Stimulated activated CD4-positive, alpha-beta T cell treated with anti-CD3 and anti-CD28 coated beads, Interleukin-4, amount 100 ng/mL, for 24 hours (primary cell): Measurements from ENCODE around the gene PLEKHN1.
A peak's percentile ranks its signal among the peaks of the same experiment; 100 is the strongest.
"Not testable (repeated sequence)": the region's sequence is repeated elsewhere in the genome, so short reads cannot be mapped to it uniquely, and the experiment has no call there.

Experiments
- DNase-seq: peaks from one replicate; pipeline ENCODE4 v3.0.0-alpha.2; 2020

Gene PLEKHN1

DNA sequence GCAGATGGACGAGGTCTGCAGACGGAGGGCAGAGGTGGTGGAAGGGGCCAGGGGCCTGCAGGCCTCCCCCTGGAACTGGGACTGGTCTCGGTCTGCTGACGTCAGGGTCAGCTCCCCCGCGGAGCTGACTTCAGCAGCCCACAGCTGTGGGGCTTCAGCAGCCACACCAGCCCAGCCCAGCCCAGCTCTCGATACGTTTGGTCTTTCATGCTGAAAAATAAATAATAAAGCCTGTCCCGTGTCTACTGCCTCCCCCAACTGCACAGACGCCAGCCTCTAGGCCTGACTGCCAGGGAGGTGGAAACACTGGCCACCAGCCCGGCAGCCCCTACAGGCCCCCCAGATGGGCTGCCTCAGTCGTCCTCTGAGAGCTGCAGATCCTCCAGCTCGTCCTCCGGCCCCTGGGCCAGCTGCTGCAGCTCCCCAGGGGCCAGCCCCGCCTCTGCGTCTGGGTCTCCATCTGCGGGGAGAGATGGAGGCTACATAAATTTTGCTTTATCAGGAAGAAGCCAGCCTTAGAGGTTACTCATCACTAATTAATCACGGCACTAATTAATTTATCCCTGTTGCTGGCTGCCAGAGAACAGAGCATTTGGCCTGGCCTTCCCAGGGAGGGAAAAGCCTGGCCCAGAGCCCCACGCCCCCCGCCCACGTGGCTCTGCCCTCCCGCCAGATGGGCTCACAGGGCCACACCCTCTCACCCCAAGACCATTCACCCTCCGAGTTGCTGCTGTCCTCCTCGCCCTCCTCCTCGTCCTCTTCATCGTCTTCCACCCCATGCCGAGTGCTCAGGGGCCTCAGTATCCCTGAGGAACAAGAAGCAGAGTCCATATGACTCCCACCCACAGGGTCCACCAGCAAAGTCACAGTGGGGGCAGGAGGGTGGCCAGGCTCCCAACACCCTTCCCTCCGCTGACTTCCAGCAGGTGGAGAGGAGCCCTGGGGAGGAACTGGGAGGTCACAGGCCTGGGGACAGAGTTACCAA is 21.6 kb upstream of the PLEKHN1 start:
- no peak for DNase-seq

DNA sequence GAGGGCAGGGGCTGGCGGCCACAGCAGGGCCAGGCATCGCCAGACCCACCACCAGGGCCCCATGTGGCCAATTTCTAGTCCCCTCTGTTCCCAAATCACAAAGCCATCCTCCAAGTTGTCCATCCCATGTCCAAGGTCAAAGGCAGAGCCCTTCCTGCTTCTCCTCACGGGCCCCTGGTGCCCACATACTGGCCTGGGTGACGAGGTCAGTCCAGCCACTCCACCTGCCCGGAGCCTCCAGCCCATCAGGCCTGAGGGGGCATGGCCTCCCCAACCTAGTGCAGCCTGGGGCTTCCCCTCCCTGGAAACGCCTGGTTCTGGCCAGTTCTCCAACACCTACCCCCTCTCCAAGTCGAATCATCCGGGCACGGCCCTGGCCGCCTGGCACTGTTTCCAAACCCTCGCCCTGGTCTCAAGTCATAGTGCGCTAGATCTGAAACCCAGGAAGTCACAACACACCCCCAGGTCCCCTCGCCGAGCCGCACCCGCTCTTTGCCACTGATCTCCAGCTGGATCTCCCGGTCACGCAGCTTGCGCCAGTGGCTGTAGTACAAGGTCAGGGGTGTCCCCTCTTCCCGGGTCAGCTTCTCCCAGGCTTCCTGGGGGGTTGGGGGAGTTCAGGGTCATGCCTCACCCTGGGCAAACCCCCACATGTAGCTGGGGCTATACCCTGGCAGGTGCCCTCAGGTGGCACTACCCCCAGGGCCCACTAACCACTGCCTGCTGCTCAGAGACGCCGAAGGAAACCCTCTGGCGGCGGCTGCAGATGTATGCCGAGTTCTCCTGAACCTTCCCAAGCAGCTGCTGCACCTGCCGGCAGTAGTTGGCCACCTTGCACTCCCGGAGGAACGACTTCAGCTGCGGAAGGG is 20.4 kb upstream of the PLEKHN1 start:
- no peak for DNase-seq

DNA sequence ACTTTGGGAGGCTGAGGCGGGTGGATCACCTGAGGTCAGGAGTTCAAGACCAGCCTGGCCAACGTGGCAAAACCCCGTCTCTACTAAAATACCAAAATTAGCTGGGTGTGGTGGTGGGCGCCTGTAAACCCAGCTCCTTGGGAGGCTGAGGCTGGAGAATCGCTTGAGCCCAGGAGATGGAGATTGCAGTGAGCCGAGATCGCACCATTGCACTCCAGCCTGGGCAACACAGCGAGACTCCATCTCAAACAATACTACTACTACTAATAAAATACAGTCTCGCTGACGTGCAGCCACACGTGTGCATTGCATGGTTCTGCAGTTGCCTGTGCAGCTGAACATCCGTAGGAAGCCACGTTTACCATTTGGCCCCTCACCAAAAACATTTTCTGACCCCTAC is 19.5 kb upstream of the PLEKHN1 start:
- DNase-seq, result not testable (repeated sequence)

DNA sequence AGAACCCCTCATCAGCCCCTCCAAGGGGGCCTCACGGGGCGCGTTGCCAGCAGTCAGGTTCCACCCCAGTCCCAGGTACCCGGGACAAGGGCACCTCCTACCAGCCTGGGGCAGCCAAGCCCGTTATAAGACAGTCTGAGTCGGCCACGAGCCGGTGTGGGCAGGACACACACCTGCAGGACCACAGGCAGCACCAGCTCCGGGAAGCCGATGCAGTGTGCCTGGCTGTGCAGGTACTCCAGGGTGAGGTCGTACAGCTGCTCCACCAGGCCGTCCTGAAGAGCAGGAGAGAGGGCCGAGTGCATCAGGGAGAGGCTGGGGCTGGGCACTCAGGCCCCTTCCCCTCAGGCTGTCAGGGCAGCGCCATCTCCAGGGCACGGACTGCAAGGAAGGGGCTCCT is 18.3 kb upstream of the PLEKHN1 start:
- no peak for DNase-seq

GRCh38 chr1:950268-950667 is 16.0 kb upstream of the PLEKHN1 start:
- DNase-seq, result no peak

GRCh38 chr1:950881-951280 is 15.4 kb upstream of the PLEKHN1 start:
- DNase-seq, result no peak

DNA sequence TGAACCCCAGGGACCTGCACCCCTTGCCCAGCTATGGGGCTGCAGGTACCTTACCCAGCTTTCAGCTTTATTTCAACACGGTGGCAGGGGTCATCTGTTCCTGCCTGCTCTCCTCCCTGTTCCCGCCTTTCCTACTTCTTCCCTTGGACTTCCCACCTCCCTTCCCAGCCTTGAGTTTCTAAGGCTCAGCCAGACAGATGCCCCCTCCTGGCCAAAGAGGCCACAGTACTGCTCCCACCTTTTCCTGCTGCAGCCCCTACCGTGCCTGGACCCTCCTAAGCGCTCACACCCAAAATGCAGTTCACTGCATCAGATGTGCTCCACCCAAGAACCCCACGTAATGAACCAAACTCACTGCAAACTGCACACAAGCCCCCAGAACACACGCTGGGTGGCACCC is 14.9 kb upstream of the PLEKHN1 start:
- no peak for DNase-seq

DNA sequence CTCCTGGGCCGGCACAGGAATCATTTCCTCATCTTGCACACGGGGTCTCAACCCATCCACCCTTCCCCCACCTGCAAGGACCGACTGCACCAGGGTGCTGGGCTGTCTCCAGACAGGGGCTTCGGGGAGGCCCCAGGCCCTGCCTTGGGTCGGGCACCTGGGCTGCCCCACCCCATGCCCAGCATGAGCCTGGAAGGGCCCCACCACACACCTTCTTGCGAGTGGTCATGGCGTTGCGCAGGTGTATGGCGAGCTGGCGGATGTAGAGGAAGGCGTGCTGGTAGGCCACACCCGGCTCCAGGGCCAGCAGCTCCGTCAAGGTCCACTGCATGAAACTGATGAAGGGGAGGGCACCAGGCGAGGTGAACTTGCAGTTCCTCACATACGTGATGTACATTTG is 14.1 kb upstream of the PLEKHN1 start:
- DNase-seq, result no peak

- DNase-seq, result no peak
These were observed 13.7 kb upstream of the PLEKHN1 start for GRCh38 chr1:952603-953002.

- no peak for DNase-seq
These were observed 12.6 kb upstream of the PLEKHN1 start for GRCh38 chr1:953524-954320.

DNA sequence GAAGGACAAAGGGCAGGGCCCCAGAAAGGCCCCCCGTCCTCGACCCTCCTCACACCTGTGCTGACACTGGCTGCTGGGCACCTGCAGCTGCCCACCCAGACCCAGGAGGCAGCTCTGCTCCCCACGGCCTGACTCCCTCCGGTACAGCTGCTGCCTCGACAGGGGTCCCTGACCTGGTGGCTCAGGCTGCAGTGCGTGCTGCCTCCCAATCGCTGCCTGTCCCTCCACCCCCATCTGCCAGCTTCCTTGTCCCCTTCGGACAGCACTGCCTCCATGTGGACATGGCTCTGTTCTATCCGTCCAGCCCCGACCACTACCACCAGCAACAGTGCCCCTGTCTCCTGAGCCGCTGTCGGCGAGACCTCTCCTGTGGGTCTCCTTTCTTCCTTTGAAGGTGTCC is 11.4 kb upstream of the PLEKHN1 start:
- DNase-seq, result no peak

DNA sequence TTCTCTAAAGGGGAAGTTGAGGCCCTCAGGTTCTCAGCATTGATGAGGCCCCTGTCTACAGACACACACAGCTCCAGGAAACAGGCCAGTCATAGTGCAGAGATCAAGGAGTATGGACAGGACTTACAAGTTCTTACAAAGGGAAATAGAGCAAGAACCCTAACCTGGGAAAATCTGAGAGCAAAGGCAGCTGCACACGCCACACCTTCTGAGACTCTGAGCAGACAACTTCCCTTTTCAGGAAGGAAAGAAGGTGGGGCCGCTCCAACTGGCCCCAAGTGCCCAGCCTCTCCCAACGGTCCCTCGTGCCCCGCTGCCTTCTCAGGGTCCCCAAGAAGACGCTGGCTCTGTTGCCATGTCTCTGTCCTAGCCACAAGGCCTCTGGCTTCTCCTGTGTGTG is 10.8 kb upstream of the PLEKHN1 start:
- DNase-seq, result no peak

- DNase-seq, result no peak
These were observed 9.6 kb upstream of the PLEKHN1 start for GRCh38 chr1:956636-957035.

GRCh38 chr1:958823-959730 is 7.2 kb upstream of the PLEKHN1 start, which contains the start of gene NOC2L:
TSS of gene NOC2L (minus strand) at chr1:959256. CDS start at chr1:959240, 16 bp downstream.
- DNase-seq, result peak; percentile 95

DNA sequence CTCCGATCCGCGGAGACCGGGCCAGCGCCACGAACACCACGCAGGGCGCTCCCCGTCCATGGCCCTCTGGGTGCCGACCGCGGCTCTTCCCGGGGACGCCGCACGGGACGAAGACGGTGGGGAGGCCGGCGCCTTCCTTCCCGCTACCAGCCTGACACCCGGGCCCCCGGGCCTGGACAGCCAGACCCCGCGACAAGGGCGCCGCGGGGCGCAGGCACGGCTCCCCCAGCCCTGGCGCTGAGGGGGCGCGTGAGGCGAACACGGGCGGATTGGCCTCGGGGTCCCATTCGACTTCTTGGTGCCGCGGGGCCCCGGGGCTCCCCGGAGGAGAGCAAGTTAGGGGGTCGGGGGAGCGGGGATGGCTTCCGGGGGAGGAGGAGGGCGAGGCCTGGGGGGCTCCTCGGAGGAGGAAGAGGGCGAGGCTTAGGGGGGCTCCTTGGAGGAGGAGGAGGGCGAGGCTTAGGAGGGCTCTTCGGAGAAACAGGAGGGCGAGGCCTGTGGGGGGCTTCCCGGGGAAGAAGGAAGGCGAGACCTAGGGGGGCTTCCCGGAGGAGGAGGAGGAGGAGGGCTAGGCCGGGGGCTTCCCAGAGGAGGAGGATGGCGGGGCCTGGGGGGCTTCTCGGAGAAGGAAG is 6.4 kb upstream of the PLEKHN1 start:
- no peak for DNase-seq

DNA sequence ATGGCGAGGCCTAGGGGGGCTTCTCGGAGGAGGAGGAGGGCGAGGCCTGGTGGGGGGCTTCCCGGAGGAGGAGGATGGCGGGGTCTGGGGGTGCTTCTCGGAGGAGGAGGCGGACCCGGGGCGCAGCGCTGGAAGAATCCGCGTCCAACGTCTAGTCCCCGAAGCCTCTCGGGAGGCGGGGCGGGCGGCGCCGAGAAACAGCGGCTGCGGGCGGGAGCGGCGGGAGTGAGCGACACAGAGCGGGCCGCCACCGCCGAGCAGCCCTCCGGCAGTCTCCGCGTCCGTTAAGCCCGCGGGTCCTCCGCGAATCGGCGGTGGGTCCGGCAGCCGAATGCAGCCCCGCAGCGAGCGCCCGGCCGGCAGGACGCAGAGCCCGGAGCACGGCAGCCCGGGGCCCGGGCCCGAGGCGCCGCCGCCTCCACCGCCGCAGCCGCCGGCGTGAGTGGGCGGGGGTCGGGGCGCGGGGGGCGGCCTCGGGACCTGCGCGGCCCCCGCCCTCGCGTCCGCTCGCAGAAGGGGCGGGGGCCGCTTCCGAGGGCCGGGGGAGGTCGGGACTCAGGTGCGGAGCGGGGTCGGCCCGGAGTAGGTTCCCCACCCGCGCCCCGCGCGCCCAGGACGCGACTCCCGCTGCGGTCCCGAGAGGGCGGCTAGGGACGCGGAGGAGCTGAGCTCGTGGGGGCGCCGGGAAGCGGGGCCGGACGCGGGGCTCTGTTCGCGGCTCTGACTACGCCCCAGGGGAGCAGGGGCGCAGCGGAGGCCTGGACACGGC is 5.7 kb upstream of the PLEKHN1 start, which contains the start of gene KLHL17:
TSS of gene KLHL17 (plus strand) at position 222 of the 769 bp plus-strand sequence. CDS start at position 332, 110 bp downstream.
- DNase-seq, result peak; percentile 84

- DNase-seq, result no peak
These were observed 5.1 kb upstream of the PLEKHN1 start for GRCh38 chr1:961132-961669.

- DNase-seq, result no peak
These were observed 3.6 kb upstream of the PLEKHN1 start for GRCh38 chr1:962381-963300.

DNA sequence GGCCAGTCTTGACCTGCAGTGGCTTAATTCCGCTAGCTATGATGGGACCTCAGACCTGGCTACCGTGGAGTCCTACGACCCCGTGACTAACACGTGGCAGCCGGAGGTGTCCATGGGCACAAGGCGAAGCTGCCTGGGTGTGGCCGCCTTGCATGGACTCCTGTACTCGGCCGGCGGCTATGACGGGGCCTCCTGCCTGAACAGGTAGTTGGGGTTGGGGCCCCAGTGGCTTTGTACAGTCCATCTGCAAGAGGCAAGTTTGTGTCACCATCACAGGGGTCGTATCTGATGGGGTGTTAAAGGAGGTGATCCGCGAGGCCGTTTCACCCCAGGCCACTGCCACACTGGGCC is 3.0 kb upstream of the PLEKHN1 start:
- no peak for DNase-seq
